HG02981 (cell line): ENCODE measurements around the gene TTYH1.

Experiments
- ATAC-seq: cut with Tn5 transposase; IDR thresholded peaks from one replicate; pipeline ENCODE4 v1.9.1; 2021; ENCODE audit warnings: mild to moderate bottlenecking, moderate library complexity; ENCODE audit not compliant: unreplicated experiment

Gene TTYH1

DNA sequence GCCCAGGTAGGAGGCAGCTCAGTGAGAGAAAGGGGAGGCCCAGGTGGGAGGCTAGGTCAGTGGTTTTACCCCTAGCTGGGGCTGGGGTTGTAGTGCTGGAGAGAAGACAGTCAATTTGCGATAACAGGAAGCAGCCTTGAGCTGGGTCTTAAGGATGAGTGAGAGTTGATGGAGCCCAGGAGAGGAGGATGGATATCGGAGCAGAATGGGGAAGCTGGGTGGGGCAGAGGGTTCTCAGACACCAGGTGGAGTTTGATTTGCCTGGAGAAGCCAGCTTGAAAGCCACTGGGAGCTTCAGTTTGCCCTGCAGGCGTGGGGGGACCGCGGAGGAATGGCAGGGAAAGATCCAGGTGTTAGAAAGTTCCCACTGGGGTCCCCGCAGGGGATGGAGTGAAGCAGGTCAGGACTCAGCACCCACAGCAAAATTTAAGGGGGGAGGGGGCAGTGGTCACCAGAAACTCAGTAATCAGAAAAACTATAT lies 58.7 kb downstream of the TTYH1 start:
- ATAC-seq, result no peak

DNA sequence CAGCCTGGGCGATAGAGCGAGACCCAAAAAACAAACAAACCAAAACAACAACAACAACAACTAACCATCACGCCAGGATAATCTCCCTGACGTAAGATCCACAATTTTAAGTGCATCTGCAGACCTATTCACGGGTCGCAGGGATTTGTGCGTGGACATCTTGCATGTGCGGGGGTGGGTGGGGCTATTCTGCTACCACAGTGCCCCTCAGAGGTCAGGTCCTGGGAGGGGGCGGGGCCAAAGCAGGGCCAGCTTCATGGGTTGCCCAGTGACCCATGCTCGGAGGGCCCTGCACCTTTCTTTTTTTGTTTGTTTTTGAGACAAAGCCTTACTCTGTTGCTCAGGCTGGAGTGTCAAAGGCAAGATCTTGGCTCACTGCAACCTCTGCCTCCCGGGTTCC lies 60.4 kb downstream of the TTYH1 start:
- ATAC-seq, result no peak

DNA sequence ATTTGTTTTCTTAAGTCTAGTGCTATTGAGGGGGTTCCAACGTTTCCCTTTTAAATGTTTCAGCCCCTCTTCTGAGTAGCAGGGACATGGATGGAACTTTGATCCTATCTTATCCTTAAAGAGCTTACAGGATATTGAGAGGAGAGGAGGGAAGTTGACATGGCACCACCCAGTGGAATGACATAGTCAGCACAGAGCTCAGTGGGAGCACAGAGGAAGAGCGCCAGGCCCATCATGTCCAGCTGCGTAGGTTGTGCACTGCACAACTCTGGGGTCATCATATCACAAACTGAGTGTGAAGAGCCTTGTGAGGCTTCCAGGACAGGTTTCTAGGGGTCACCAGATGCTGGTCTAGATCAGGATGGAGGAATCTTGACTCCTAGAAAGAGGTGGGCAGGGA lies 62.4 kb downstream of the TTYH1 start:
- ATAC-seq, result no peak

DNA sequence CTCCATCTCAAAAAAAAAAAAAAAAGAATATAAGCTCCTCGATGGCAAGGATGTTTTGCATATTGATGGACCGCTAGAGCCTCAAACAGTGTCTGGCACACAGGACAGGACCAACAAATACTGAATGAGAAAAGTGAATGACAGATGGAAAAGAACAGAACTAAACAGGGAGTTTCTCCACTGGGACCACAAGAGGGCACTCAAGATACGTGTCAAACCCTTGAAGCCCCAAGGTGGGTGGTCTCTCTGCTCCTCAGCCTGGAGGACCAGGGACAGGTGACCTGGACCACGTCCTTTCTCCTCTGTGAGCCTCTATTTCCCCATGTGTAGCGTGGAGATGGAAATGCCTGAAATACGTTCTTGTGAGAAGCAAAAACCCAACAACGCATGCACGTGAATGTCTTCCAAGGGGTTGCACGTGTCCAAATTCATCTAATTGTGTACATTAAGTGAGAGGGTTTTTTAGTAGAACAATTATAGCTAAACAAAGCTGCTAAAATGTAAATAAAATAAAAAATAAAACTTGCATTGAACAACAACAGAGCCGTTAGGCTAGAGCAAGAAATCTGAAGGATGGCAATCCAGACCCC lies 63.5 kb downstream of the TTYH1 start:
- ATAC-seq, result no peak

DNA sequence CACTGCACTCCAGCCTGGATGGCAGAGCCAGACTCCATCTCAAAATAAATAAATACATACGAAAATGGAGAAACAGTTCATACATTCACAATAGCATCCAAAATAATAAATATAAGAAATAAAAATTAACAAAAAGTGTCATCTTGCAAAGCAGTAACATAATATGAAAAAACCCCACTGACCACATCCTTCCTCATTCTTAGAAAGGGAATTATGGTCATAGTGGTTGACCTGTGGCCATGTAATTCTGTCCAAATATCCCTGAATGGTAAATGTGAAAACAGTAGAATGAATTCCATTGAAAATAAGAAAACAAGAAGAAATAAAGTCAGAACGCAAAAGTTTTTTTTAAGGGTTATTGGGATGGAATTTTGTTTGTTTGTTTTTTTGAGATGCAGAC lies 64.8 kb downstream of the TTYH1 start:
- no peak for ATAC-seq

DNA sequence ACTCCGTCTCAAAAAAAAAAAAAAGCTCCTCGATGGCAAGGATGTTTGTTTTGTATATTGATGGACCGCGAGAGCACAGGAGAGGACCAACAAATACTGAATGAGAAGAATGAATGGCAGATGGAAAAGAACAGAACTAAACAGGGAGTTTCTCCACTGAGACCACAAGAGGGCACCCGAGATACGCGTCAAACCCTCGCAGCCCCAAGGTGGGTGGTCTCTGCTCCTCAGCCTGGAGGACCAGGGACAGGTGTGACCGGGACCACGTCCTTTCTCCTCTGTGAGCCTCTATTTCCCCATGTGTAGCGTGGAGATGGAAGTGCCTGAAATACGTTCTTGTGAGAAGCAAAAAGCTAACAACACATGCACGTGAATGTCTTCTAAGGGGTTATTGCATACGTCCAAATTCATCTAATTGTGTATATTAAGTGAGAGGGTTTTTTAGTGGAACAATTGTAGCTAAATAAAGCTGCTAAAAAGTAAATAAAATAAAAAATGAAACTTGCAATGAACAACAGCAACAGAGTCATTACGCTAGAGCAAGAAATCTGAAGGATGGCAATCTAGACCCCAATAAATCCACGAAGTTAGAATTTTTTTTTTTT lies 66.2 kb downstream of the TTYH1 start:
- no peak for ATAC-seq

DNA sequence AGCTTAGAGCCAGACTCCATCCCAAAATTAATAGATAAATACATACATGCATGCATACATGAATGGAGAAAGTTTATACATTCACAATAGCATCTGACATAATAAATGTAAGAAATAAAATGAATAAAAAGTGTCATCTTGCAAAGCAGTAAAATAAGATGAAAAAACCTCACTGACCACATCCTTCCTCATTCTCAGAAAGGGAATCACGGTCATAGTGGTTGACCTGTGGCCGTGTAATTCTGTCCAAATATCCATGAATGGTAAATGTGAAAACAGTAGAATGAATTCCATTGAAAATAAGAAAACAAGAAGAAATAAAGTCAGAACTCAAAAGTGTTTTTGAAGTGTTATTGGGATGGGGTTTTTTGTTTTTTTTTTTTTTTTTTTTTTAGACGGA lies 67.6 kb downstream of the TTYH1 start:
- ATAC-seq, result no peak

DNA sequence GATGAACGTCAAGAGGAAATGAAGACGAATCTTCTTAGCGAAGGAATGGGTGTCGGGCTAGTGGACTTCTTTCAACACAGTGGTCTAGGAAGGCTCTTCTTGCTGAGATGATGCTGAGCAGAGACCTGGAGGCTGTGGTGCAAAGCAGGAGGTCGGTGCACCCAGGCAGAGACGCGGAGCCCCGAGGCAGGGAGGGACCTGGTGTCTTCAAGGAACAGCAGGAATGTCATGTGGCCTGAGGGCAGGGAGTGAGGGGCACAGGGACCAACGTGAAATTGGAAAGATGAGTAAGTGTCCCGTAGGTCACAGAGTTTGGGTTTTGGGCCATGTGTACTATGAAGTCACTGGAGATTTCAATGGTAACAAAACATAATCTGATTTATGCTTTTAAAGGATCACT lies 69.2 kb downstream of the TTYH1 start:
- ATAC-seq, result no peak

DNA sequence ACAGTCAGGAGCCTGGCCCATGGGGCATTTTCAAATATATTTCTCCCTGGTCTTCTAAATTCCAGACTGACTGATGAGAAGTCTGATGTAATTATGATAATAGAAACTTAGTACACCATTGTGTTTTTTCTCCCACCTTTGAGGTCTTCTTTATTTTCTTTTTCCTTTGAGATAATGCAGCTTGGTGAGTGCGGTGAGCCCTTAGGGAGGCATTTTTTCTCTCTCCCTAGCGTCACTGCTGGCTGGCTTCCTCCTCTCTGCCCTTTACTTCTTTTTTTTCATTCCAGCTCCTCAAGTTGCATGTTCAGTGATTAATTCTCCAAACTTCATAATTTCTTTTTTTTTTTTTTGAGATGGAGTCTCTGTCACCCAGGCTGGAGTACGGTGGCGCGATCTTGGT lies 70.6 kb downstream of the TTYH1 start:
- no peak for ATAC-seq
